Measurements from ENCODE around the gene R3HDM2.
"Not testable (repeated sequence)": the region's sequence is repeated elsewhere in the genome, so short reads cannot be mapped to it uniquely, and the experiment has no call there.

The R3HDM2 gene

DNA sequence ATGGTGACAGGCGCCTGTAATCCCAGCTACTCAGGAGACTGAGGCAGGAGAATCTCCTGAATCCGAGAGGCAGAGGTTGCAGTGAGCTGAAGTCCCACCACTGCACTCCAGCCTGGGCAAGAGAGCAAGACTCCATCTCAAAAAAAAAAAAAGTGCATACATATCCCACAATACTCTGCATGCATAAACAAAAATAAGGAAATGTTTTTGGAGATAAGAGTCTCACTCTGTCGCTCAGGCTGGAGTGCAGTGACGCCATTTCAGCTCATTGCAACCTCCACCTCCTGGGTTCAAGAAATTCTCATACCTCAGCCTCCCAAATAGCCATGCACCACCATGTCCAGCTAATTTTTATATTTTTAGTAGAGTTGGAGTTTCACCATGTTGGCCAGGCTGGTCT lies 28.7 kb downstream of the R3HDM2 start:
- H3K4me3 ChIP-seq (ENCODE audit: low read depth, low read length); H3K27ac ChIP-seq (ENCODE audit: low read depth, low read length); H2BK120ac ChIP-seq (ENCODE audit: insufficient read depth, low read length, poor library complexity); H3K14ac ChIP-seq (ENCODE audit: low read length); H3K4me2 ChIP-seq (ENCODE audit: low read length); H2BK5ac ChIP-seq (ENCODE audit: low read depth, low read length, poor library complexity); H3K4ac ChIP-seq (ENCODE audit: low read depth, low read length); H3K27me3 ChIP-seq (ENCODE audit: insufficient read depth, low read length); H3K79me2 ChIP-seq (ENCODE audit: control insufficient read depth, insufficient read depth, low read length, poor library complexity); H3K4me1 ChIP-seq (ENCODE audit: control insufficient read depth in 1 of 2, insufficient read depth in 2 of 2, low read length in 2 of 2); H2AK5ac ChIP-seq (ENCODE audit: low read length); H3K79me1 ChIP-seq (ENCODE audit: low read length); H4K12ac ChIP-seq (ENCODE audit: low read depth, low read length); H3K9me3 ChIP-seq (ENCODE audit: insufficient read depth, low read depth, low read length); H3K36me3 ChIP-seq (ENCODE audit: control insufficient read depth in 1 of 2, insufficient read depth in 2 of 2, low read length in 2 of 2); H3K23ac ChIP-seq (ENCODE audit: low read length); H4K91ac ChIP-seq (ENCODE audit: low read depth, low read length); H2AFZ ChIP-seq (ENCODE audit: insufficient read depth, low read length, poor library complexity); DNase-seq; H3K18ac ChIP-seq (ENCODE audit: low read length); H3K9ac ChIP-seq (ENCODE audit: low read length); H4K8ac ChIP-seq (ENCODE audit: low read depth, low read length); H2BK12ac ChIP-seq (ENCODE audit: low read length): not testable (repeated sequence)
- WGBS (ENCODE audit: extremely low coverage, insufficient coverage, insufficient read length), result no CpG with 5 or more reads among the region's 4 CpGs

DNA sequence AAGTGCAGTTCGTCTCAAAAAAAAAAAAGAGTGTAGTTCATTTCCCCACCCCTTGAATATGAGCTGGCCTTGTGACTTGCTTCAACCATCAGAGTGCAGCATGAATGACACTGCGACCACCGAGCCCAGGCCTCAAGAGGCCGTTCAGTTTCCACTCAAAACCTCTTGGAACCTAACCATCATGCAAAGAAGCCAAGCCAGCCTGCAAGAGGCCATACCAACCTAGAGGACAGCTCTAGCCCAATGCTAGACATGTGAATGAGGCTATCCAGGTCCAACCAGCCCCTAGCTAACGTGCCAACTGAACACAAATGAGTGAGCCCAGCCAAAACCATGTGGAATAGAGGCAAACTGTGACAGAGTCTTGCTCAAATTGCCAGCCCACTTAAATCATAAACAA lies 29.7 kb downstream of the R3HDM2 start:
- Histone ChIP-seq H4K12ac (ENCODE audit: low read depth, low read length) (no peak overlapping the region), H2AK5ac (ENCODE audit: low read length) (no peak overlapping the region), H2BK120ac (ENCODE audit: insufficient read depth, low read length, poor library complexity) (no peak overlapping the region), H3K14ac (ENCODE audit: low read length) (no peak overlapping the region), H3K4me3 (ENCODE audit: low read depth, low read length) (no peak overlapping the region), H3K9ac (ENCODE audit: low read length) (no peak overlapping the region), H2BK5ac (ENCODE audit: low read depth, low read length, poor library complexity) (no peak overlapping the region), H3K79me2 (ENCODE audit: control insufficient read depth, insufficient read depth, low read length, poor library complexity) (no peaks in the 10 kb centered on the region), H3K79me1 (ENCODE audit: low read length) (no peaks in the 10 kb centered on the region), H4K91ac (ENCODE audit: low read depth, low read length) (no peak overlapping the region), H2AFZ (ENCODE audit: insufficient read depth, low read length, poor library complexity) (no peak overlapping the region), H3K23ac (ENCODE audit: low read length) (no peak overlapping the region), H3K27ac (ENCODE audit: low read depth, low read length) (no peak overlapping the region), H2BK12ac (ENCODE audit: low read length) (no peak overlapping the region), H3K9me3 (ENCODE audit: insufficient read depth, low read depth, low read length) (no peaks in the 10 kb centered on the region), H3K18ac (ENCODE audit: low read length) (no peak overlapping the region), H4K8ac (ENCODE audit: low read depth, low read length) (no peak overlapping the region), H3K4me2 (ENCODE audit: low read length) (no peak overlapping the region), H3K4ac (ENCODE audit: low read depth, low read length) (no peak overlapping the region), H3K27me3 (ENCODE audit: insufficient read depth, low read length) (no peaks in the 10 kb centered on the region), H3K4me1 (ENCODE audit: control insufficient read depth in 1 of 2, insufficient read depth in 2 of 2, low read length in 2 of 2) (no peaks in the 10 kb centered on the region), H3K36me3 (ENCODE audit: control insufficient read depth in 1 of 2, insufficient read depth in 2 of 2, low read length in 2 of 2) (no peaks in the 10 kb centered on the region)
- no peak for DNase-seq
- WGBS (ENCODE audit: extremely low coverage, insufficient coverage, insufficient read length), result no CpG with 5 or more reads among the region's 5 CpGs

DNA sequence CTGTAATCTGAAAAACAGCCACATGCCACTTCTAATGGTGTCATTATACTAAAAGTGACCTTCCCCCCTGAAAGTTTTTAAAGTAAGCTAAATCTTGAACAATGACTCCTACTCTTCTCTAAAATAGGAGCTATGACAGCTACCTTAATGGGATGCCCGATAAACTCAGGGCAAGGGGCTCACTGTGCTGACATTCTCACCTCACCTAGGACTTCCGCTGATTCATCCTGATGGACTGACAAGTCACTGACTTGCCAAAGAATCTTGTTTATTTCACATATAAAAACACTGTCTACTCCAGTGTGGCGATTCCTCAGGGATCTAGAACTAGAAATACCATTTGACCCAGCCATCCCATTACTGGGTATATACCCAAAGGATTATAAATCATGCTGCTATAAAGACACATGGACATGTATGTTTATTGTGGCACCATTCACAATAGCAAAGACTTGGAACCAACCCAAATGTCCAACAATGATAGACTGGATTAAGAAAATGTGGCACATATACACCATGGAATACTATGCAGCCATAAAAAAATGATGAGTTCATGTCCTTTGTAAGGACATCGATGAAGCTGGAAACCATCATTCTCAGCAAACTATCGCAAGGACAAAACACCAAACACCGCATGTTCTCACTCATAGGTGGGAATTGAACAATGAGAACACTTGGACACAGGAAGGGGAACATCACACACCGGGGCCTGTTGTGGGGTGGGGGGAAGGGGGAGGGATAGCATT lies 31.0 kb downstream of the R3HDM2 start:
- DNase-seq; H3K18ac ChIP-seq (ENCODE audit: low read length); H2AK5ac ChIP-seq (ENCODE audit: low read length); H3K9me3 ChIP-seq (ENCODE audit: insufficient read depth, low read depth, low read length); H4K8ac ChIP-seq (ENCODE audit: low read depth, low read length); H3K27ac ChIP-seq (ENCODE audit: low read depth, low read length); H2BK5ac ChIP-seq (ENCODE audit: low read depth, low read length, poor library complexity); H4K12ac ChIP-seq (ENCODE audit: low read depth, low read length); H2BK120ac ChIP-seq (ENCODE audit: insufficient read depth, low read length, poor library complexity); H3K14ac ChIP-seq (ENCODE audit: low read length); H3K79me1 ChIP-seq (ENCODE audit: low read length); H3K4ac ChIP-seq (ENCODE audit: low read depth, low read length); H2BK12ac ChIP-seq (ENCODE audit: low read length); H3K23ac ChIP-seq (ENCODE audit: low read length); H3K27me3 ChIP-seq (ENCODE audit: insufficient read depth, low read length); H3K4me2 ChIP-seq (ENCODE audit: low read length); H4K91ac ChIP-seq (ENCODE audit: low read depth, low read length); H3K9ac ChIP-seq (ENCODE audit: low read length); H3K36me3 ChIP-seq (ENCODE audit: control insufficient read depth in 1 of 2, insufficient read depth in 2 of 2, low read length in 2 of 2); H2AFZ ChIP-seq (ENCODE audit: insufficient read depth, low read length, poor library complexity); H3K79me2 ChIP-seq (ENCODE audit: control insufficient read depth, insufficient read depth, low read length, poor library complexity); H3K4me3 ChIP-seq (ENCODE audit: low read depth, low read length); H3K4me1 ChIP-seq (ENCODE audit: control insufficient read depth in 1 of 2, insufficient read depth in 2 of 2, low read length in 2 of 2): not testable (repeated sequence)
- no CpG with 5 or more reads among the region's 7 CpGs for WGBS (ENCODE audit: extremely low coverage, insufficient coverage, insufficient read length)

DNA sequence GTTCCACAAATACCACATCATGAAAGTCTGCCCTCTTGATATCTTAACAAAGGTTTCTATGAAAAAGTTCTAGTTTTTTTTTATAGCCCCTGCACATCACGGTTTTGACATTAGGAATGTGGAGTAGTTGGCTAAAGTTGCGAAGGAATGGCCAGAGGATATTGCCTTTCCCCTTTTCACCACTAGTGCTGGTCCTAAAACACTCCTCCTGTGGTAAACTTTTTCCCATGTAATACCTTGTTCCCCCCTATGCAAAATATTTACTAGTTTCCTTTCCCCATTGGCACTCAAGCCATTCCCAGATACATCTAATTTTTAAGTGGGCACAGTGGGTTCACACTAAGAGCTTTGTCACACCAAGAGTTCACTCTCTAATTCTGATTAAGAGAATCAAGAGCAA lies 33.4 kb downstream of the R3HDM2 start:
- H3K4ac ChIP-seq (ENCODE audit: low read depth, low read length), result no peak overlapping the region

More for the DNA sequence above, 33.4 kb downstream of the R3HDM2 start:
- no peaks in the 10 kb centered on the region for H3K9me3 ChIP-seq (ENCODE audit: insufficient read depth, low read depth, low read length)
- H3K79me2 ChIP-seq (ENCODE audit: control insufficient read depth, insufficient read depth, low read length, poor library complexity), result no peaks in the 10 kb centered on the region
- no peak for DNase-seq
- no peak overlapping the region for H4K12ac ChIP-seq (ENCODE audit: low read depth, low read length)
- H2BK5ac ChIP-seq (ENCODE audit: low read depth, low read length, poor library complexity), result no peak overlapping the region
- no peak overlapping the region for H4K91ac ChIP-seq (ENCODE audit: low read depth, low read length)
- H3K27me3 ChIP-seq (ENCODE audit: insufficient read depth, low read length), result no peaks in the 10 kb centered on the region
- H2BK12ac ChIP-seq (ENCODE audit: low read length), result no peak overlapping the region
- H3K79me1 ChIP-seq (ENCODE audit: low read length), result no peaks in the 10 kb centered on the region
- no peak overlapping the region for H2AFZ ChIP-seq (ENCODE audit: insufficient read depth, low read length, poor library complexity)
- H2AK5ac ChIP-seq (ENCODE audit: low read length), result no peak overlapping the region
- no peak overlapping the region for H3K23ac ChIP-seq (ENCODE audit: low read length)
- no peaks in the 10 kb centered on the region for H3K4me1 ChIP-seq (ENCODE audit: control insufficient read depth in 1 of 2, insufficient read depth in 2 of 2, low read length in 2 of 2)
- no peak overlapping the region for H2BK120ac ChIP-seq (ENCODE audit: insufficient read depth, low read length, poor library complexity)
- H3K4me3 ChIP-seq (ENCODE audit: low read depth, low read length), result no peak overlapping the region
- no peak overlapping the region for H3K27ac ChIP-seq (ENCODE audit: low read depth, low read length)
- H3K4me2 ChIP-seq (ENCODE audit: low read length), result no peak overlapping the region
- no CpG with 5 or more reads among the region's 2 CpGs for WGBS (ENCODE audit: extremely low coverage, insufficient coverage, insufficient read length)
- H4K8ac ChIP-seq (ENCODE audit: low read depth, low read length), result no peak overlapping the region
- H3K36me3 ChIP-seq (ENCODE audit: control insufficient read depth in 1 of 2, insufficient read depth in 2 of 2, low read length in 2 of 2), result peaks cover 5 to 7% of the 10 kb centered on the region in 2 experiments
- no peak overlapping the region for H3K9ac ChIP-seq (ENCODE audit: low read length)
- no peak overlapping the region for H3K18ac ChIP-seq (ENCODE audit: low read length)
- no peak overlapping the region for H3K14ac ChIP-seq (ENCODE audit: low read length)

Data from trophoblast cell (in vitro differentiated cells and primary cell).